ENCODE data around the gene TSKU.

The TSKU gene

GRCh38 chr11:76770642-76771445, 12.3 kb upstream of the TSKU start:
- no peak for DNase-seq (ENCODE audit: low read depth in 2 of 2)

DNA sequence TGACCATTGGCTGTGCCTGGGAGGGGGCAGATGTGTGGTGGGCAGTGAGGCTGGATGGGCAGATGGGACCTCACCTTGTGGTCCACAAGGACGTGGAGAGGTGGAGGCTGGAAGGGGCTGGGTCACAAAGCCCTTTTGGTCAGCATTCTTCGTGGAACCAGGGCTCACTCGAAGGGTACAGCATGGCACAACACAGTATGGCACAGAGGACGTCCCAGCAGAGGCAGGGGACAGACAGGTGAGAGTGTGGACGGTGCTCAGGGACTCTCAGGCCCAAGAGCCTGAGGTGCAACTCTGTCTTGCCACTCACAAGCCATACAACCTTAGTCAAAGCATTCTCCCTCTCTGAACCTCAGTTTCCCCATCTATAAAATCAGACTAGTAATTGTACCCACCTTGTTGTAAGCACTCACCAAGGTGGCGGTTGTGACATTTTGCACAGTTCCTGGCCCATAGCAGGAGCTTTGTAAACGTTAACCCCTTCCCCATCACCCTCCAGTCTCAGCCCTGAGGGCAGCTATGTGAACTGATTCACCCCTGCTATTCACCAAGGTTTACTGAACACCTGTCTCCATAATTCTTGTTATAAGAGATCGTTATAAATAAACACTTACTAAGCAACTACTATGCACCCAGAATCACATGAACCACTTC, 11.6 kb upstream of the TSKU start:
- DNase-seq (ENCODE audit: low read depth in 2 of 2), result no peak

DNA sequence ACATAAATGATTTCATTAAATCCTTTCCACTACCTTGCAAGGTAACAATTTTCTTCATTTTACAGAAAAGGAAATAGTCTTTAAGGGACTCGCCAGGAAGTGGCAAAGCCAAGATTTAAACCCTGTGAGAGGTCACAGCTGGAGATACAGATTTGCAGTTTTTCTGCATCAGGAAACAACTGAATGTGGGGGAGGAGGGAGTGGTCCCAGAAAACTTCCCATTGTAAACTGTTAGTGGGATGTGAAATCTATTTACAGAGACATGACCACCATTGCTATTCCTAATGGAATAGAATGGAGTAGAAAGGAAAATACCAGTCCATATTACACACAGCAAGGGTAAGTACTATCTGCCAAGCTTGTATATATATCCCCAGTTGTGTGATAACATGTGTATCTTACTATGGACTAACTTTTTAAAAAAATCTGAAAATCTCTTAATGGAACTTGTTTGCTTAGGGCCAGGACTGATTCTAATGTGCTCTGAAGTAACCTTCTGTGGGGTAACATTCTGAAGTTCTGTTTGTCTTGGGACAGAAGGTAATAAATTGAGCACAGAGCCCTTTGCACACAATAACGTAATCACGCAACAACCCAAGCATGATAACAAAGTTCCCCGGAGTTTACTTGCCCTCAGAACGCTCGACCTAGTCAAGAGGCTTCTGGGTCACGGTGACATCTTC, 10.9 kb upstream of the TSKU start:
- no peak for DNase-seq (ENCODE audit: low read depth in 2 of 2)

GRCh38 chr11:76772783-76773106, 10.4 kb upstream of the TSKU start:
- no peak for DNase-seq (ENCODE audit: low read depth in 2 of 2)

DNA sequence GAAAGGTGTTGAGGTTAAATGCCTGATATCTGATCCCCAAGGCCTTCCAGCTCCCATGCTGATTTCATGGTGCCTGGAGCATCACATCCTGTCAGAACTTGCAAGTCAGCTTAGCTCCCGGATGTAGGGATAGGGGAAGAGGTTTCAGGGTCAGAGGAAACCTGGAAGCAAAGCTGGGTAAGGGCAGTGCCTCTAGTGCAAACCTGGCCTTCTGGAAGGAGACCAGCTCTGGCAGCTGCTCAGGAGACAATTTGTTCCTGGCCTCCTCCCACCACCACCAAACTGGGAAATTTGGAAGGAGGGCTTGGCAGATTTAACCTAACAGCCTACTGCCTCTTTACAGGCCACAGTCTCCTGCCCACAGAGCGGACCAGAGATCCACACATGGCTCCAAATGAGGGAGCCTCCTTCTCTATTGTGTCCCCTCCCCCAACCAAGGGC, 9.2 kb upstream of the TSKU start:
- DNase-seq (ENCODE audit: low read depth in 2 of 2), result no peak

GRCh38 chr11:76776472-76776871, 6.7 kb upstream of the TSKU start:
- no peak for DNase-seq (ENCODE audit: low read depth in 2 of 2)

- no peak for DNase-seq (ENCODE audit: low read depth in 2 of 2)
Measured at GRCh38 chr11:76777305-76777704, 5.9 kb upstream of the TSKU start.

DNA sequence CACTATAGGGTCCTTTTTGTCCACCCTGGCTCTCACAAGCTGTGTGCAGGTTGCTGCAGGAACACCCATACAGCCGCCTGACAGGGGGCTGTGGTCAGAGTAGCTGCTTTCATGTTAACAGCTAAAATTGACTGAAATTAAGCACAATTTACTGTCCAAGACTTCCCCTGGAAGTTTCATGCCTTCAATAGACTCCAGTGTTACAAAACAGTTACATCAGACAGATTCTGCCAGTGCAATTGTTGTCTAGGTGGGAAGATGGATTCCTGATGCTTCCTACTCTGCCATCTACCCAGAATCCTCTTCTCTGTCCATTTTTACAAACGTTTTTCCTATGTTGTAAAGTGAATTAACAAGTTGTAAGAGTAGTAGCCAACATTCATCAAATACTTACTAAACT, 5.3 kb upstream of the TSKU start:
- DNase-seq (ENCODE audit: low read depth in 2 of 2), result no peak

- no peak for DNase-seq (ENCODE audit: low read depth in 2 of 2)
Measured at GRCh38 chr11:76778874-76779273, 4.3 kb upstream of the TSKU start.

- DNase-seq (ENCODE audit: low read depth in 2 of 2), result no peak
Measured at GRCh38 chr11:76781046-76781801, 1.9 kb upstream of the TSKU start.

- no peak for DNase-seq (ENCODE audit: low read depth in 2 of 2)
Measured at GRCh38 chr11:76781807-76782530, 1.2 kb upstream of the TSKU start.

DNA sequence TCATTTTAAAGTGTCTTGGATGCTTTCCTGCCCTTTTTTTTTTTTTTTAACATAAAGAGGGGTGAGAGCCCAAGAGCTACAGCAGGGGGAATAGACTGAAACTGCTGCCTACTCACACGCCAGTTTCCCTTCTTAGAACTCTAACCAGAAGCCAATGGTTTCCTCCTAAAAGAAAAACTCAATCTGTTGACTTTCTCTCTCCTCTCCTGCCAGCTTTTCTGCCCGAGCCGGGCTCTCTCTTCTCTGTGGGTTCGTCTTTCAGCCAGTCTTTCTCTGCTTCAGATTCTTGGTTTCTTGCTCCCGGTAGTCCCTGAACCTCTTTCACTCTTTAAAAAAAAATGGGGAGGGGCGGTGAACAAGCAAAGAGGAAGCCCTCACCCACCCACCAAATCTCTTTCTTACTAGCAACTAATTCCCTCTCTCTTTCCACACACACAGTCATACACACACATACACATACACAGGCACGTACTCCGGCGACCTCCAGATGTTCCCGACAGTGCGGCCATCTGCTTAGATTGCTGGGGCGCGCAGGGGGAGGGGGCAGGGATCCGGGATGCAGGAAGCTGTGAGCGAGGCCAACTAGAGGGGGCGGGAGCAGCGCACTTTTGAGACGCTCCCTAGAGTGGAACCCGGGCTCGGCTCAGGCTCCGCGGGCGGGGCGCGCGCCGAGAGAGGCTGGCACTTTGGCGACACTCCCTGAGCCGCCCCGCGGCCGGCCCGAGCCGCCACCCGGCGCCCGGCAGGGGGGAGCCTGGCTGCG, 444 bp upstream of the TSKU start:
- DNase-seq (ENCODE audit: low read depth in 2 of 2), result peak in 1 of 2 donors; percentile 61

GRCh38 chr11:76783896-76784813, 999 bp downstream of the TSKU start:
- no peak for DNase-seq (ENCODE audit: low read depth in 2 of 2)

DNA sequence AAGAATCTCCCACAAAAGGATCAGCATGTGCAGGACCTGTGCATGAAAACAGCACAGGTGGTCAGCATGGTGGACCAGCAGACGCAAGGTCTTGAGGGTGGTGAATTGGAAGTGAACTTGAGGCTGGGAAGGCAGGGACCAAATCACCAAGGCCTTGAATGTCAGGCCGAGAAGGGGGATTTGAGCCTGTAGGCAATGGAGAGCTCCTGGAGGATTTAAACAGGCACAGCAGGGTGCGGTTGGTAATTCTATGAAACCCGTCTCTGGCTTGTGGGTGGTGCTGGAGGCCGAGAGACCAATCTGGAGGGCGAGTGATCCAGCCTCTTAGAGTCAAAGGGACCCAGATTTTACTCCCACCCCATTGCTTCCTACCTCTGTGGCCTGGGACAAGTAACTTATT, 2.4 kb downstream of the TSKU start:
- no peak for DNase-seq (ENCODE audit: low read depth in 2 of 2)

DNA sequence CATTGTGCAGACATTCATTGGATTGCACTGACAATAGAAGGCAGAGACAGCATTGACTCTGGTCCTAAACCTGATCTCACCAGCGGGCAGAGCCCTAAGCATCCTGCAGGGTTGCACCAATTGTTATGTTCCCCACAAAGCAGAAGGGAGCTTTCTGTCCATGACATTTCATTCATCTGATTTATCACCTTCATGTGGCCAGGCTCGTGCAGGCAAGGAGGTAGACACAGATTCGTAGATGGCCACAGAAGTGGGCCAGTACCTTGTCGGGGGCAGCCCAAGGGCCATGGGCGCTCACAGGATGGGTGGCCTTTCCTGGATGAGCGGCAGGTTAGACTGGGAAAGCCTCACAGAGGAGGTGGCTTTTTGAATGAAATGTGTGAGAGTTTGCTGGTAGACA, 2.9 kb downstream of the TSKU start:
- DNase-seq (ENCODE audit: low read depth in 2 of 2), result no peak

- DNase-seq (ENCODE audit: low read depth in 2 of 2), result no peak
Measured at GRCh38 chr11:76786441-76787014, 3.4 kb downstream of the TSKU start.

DNA sequence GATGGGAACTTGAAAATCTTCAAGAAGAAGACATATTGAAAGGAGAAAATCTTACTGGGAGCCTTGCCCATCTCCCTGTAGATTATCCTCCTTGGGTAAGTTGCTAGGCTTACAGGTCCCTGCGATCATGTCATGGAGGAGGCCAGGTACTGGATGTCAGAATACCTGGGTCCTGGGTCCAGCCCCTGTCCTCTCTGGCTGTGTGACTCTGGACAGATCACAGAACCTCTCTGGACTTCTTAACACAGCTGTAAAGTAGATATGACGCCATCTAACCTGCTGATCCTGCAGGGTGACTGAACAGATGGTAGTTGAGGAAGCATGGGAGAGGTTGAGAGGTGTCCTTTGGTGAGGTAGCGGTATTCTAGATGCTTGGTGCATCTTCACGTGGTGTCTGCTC, 4.1 kb downstream of the TSKU start:
- no peak for DNase-seq (ENCODE audit: low read depth in 2 of 2)

GRCh38 chr11:76787911-76788596, 4.9 kb downstream of the TSKU start:
- no peak for DNase-seq (ENCODE audit: low read depth in 2 of 2)

Measured in activated CD4-positive, alpha-beta T cell treated with anti-CD3 and anti-CD28 coated beads for 24 hours (primary cell).